HG03469 (cell line): Measurements from ENCODE around the gene ALK.

Source experiments
- ATAC-seq: cut with Tn5 transposase; IDR thresholded peaks from one replicate; pipeline ENCODE4 v1.9.1; 2021; ENCODE audit warnings: mild to moderate bottlenecking, moderate library complexity, moderate number of reproducible peaks; ENCODE audit not compliant: unreplicated experiment

The ALK gene

GRCh38 chr2:29182920-29183319 lies 738.5 kb downstream of the ALK start:
- no peak for ATAC-seq

GRCh38 chr2:29182334-29182733 lies 739.1 kb downstream of the ALK start:
- no peak for ATAC-seq

GRCh38 chr2:29175338-29175737 lies 746.0 kb downstream of the ALK start:
- ATAC-seq = no peak

GRCh38 chr2:29174937-29175336 lies 746.4 kb downstream of the ALK start:
- ATAC-seq = no peak

- no peak for ATAC-seq
Measured at GRCh38 chr2:29166242-29167039, 754.9 kb downstream of the ALK start.

GRCh38 chr2:29165362-29166241 lies 755.8 kb downstream of the ALK start:
- no peak for ATAC-seq

- no peak for ATAC-seq
Measured at GRCh38 chr2:29164091-29164846, 757.1 kb downstream of the ALK start.

GRCh38 chr2:29162204-29162928 lies 759.0 kb downstream of the ALK start:
- no peak for ATAC-seq

GRCh38 chr2:29160184-29160583 lies 761.2 kb downstream of the ALK start:
- ATAC-seq = no peak

- no peak for ATAC-seq
Measured at GRCh38 chr2:29159125-29159524, 762.3 kb downstream of the ALK start.

- no peak for ATAC-seq
Measured at GRCh38 chr2:29157131-29157530, 764.3 kb downstream of the ALK start.

- ATAC-seq = no peak
Measured at GRCh38 chr2:29155578-29155977, 765.8 kb downstream of the ALK start.

- ATAC-seq = no peak
Measured at GRCh38 chr2:29154610-29155009, 766.8 kb downstream of the ALK start.

- ATAC-seq = no peak
Measured at GRCh38 chr2:29147963-29148362, 773.4 kb downstream of the ALK start.

- ATAC-seq = no peak
Measured at GRCh38 chr2:29146197-29146596, 775.2 kb downstream of the ALK start.

GRCh38 chr2:29143657-29144056 lies 777.7 kb downstream of the ALK start:
- no peak for ATAC-seq
